GM20000 (cell line): ENCODE data around the gene NPM3.

ENCODE experiments used
- DNase-seq: peaks from one replicate; pipeline ENCODE4 v3.0.0; 2012; ENCODE audit warnings: low spot score
- TF ChIP-seq, protein P1 (sequence below): IDR thresholded peaks from 2 replicates; pipeline ENCODE4 v1.5.1; 2012; ENCODE audit warnings: mild to moderate bottlenecking, control low read depth; ENCODE audit errors: extremely low read depth, missing control alignments

Gene NPM3

DNA sequence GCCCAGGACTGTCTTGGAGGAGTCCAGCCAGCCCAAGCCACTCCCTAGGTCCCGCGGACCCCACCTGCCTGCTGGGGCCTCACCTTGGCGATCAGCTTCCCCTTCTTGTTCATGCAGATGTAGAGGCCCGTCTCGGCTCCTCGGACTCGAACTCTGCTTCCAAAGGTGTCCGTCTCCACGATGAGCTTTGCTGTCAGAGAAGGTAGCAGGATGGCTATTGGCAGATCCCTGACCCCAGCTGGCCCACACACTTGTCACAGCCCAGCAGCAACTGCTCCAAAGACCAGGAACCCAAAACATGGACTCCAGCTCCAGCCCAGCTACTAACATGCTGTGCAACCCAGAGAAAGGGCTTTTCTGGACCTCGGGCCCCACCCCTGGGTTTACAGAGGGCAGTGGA lies 11.9 kb downstream of the NPM3 start:
- no peak for DNase-seq
- TF ChIP-seq, protein P1, sequence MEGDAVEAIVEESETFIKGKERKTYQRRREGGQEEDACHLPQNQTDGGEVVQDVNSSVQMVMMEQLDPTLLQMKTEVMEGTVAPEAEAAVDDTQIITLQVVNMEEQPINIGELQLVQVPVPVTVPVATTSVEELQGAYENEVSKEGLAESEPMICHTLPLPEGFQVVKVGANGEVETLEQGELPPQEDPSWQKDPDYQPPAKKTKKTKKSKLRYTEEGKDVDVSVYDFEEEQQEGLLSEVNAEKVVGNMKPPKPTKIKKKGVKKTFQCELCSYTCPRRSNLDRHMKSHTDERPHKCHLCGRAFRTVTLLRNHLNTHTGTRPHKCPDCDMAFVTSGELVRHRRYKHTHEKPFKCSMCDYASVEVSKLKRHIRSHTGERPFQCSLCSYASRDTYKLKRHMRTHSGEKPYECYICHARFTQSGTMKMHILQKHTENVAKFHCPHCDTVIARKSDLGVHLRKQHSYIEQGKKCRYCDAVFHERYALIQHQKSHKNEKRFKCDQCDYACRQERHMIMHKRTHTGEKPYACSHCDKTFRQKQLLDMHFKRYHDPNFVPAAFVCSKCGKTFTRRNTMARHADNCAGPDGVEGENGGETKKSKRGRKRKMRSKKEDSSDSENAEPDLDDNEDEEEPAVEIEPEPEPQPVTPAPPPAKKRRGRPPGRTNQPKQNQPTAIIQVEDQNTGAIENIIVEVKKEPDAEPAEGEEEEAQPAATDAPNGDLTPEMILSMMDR = no peak

DNA sequence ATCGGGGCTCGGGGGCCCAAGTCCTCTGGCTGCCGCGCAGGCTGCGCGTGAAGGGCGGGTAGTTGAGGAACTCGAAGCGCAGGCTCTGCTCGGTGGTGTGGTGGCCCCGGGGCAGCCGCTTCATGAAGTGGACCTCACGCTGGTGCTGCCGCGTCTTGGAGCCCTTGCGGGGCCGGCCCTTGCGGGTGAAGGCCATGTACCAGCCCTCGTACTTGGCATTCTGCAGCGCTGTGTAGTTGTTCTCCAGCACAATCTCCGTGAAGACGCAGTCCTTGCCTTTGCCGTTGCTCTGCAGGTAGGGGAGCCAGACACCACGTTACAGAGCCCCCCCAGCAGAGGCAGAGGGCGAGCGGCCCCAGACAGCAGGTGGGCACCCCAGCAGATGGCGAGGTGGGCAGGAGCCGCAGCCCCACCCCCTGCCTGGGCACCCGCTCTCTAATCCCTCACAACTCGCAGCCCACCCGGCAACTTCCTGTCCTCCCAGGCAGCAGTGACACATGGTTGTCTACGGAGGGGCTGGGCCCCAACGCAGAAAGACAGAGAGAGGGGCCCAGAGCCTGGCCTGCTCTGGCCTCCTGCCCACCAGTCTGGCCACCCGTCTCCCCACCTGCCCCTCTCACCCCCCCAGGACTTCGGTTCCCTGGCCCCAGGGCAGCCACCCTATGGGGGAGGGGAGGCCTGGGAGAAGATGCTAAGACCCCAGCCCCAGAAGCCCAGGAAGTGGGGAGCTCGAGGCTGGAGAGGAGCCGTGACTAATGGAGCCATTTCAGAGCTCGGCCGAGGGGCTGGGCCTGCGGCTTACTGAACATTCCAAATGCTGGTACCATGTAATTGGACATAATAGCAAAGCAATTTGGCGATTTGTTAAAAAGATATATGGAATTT lies 12.7 kb downstream of the NPM3 start:
- TF ChIP-seq, protein P1 = no peak
- no peak for DNase-seq

DNA sequence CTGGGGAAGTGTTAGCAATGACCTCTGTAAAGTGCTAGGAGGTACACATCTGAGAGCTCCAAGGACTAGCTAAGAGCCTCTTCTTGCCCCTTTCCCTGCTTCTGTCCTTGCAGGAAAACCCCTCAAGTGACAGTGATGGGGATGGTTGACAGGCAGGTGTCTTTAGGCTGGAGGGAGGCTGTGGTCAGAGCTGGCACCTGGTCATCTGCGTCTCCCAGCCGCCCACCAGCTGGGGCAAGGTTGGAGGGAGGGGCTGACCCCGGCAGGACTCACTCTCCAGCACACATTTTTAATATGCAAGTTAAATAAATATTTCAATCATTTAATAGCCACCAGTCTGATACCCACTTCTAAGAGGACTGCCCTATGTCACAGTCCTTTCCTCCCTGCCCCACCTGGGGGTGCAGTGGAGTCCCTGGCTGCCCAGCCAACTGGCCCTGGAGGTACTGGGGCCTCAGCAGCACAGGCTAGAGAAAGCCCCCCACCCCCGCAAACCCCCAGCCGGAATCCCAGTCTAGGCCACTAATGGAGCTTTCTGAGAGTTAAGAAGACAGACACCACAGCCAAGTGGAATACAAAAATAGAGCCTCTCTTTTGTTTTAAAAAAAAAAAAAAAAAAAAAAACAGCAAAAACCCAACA lies 13.6 kb downstream of the NPM3 start:
- TF ChIP-seq, protein P1 = no peak
- DNase-seq = no peak

DNA sequence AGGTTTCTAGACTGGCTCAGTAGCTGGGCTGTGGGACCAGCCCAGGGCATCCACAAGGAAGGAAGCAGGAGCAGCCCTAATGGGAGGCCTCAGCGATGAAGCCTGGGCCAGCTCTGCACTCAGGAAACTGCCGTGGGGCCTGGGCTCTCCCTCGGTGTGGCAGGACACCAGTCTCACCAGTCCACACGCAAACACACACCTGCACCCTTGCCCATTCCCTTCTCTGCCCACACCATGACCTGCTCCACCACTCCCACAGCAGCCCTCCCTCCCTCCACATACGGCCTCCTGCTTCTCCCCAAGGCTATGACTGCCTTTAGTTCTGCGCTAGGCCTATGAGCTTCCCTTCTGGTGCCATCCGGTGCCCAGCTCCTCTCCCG lies 14.5 kb downstream of the NPM3 start:
- no peak for DNase-seq
- TF ChIP-seq, protein P1 = no peak

DNA sequence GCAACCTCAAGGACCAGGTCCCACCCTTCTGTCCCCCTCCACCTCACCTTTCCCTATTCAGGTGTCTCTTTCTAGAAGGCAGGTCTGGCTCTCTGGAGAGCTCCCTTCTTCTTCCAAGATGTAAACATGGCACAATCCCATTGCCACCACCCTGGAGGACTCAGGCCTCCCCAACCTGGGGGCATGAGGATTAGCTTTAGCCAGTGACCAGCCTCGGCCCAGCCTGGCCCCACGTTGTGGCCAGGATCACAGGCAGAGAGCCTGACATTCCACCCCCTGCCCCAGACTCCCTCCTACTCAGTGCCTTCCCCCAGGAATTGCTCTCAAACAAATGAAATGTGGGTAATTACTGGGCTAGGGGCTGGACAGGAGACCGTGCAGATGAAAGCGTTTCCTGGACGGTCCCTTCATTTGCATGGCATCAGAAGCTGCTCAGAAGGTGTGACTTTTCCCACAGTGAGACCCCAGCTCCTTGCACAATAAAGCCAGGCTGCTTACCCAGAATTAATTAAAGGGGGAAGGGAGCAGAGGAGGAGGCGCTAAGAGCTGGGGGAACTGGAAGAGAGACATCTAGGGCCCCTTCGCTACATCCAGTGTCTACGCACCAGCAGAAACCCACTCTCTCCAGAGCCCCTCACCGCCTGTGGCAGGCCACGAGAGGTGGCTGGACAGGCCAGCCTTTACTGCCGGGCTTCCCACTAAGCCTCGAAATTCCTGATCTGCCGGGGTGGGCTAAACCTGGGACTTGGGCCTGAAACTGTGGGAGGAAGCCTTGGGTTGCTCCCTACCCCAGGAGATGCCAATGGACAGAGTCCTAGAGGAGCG lies 15.1 kb downstream of the NPM3 start:
- no peak for DNase-seq
- TF ChIP-seq, protein P1 = no peak

DNA sequence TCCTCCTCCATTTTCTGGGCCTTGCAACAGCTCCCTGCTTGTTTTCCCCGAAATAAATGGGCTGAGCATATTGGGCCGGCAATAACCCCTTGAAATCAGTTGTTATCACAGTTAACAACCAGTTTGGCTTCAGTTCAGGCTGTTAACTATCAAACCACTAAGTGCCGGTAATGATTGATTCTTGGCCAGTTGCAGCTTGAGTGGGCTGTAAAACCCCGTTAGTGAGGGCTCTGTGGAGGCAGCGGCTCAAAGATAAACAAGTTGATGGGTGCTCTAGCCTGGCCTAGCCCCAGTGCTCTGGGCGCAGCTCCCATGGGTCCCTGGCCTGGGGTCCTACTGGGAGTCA lies 15.7 kb downstream of the NPM3 start:
- TF ChIP-seq, protein P1 = no peak

More for the DNA sequence above, 15.7 kb downstream of the NPM3 start:
- no peak for DNase-seq
